ENCODE measurements around the gene GOLGA6C. TPM values are rescaled to one million over a fixed set of nuclear protein-coding genes. Genes with fewer than 3 reads are reported as not detected.
"Not testable (repeated sequence)": the region's sequence is repeated elsewhere in the genome, so short reads cannot be mapped to it uniquely, and the experiment has no call there.

Gene GOLGA6C
- total RNA-seq, 2 experiments from 2014 or later, result 0.28 TPM; not detected in 1

DNA sequence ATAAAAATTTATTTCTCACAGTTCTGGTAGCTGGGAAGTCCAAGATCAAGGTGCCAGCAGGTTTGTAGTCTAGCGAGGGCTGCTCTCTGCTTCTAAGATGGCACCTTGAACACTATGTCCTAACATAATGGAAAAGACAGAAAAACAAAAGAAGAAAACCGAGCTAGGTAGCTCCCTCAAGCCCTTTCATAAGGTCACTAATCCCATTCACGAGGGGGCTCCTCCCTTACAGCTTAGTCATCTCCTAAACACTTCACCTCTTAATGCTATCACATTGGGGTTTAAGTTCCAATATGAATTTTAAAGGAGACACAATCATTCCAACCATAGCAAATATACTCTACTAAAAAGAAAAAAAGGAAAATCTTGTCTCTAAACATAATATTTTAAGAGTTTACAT is 48.1 kb downstream of the GOLGA6C start:
- Histone ChIP-seq H3K79me2 (ENCODE audit: insufficient read depth, low read depth, low read length) (no peaks in the 10 kb centered on the region), H3K9me2 (ENCODE audit: insufficient read depth, low read length) (no peaks in the 10 kb centered on the region), H3K36me3 (ENCODE audit: insufficient read depth, low read length) (no peaks in the 10 kb centered on the region), H3K4me2 (ENCODE audit: low read length) (no peak overlapping the region), H4K20me1 (ENCODE audit: insufficient read depth, low read length) (no peaks in the 10 kb centered on the region), H3K4me1 (ENCODE audit: insufficient read depth, low read length, poor library complexity, severe bottlenecking) (no peaks in the 10 kb centered on the region), H2AFZ (ENCODE audit: low read length) (no peak overlapping the region), H3K9me3 (ENCODE audit: low read length) (no peaks in the 10 kb centered on the region), H3K4me3 (ENCODE audit: low read depth, low read length, poor library complexity, severe bottlenecking) (no peak overlapping the region), H3K27ac (ENCODE audit: low read depth, low read length, poor library complexity, severe bottlenecking) (no peak overlapping the region)
- intact Hi-C loops (cut with micrococcal nuclease; ENCODE audit: unreplicated experiment), result loop anchor here (10.0 kb wide), 2 partner anchors 61 to 281 kb away; partner anchors contain the start of gene PPCDC
- no peak for DNase-seq (ENCODE audit: low spot score)
- BruUV-seq (replicated peaks), result no TSS peak
- TF ChIP-seq CTCF (conservative IDR thresholded peaks at IDR 0.05; ENCODE audit: low read length) (no peak), EZH2phosphoT487 (IDR thresholded peaks at IDR 0.05; ENCODE audit: borderline replicate concordance, low read depth, low read length) (no peak)
- ChIA-PET POLR2A (no interaction called here), CTCF (ENCODE audit: unreplicated experiment) (no interaction called here)

DNA sequence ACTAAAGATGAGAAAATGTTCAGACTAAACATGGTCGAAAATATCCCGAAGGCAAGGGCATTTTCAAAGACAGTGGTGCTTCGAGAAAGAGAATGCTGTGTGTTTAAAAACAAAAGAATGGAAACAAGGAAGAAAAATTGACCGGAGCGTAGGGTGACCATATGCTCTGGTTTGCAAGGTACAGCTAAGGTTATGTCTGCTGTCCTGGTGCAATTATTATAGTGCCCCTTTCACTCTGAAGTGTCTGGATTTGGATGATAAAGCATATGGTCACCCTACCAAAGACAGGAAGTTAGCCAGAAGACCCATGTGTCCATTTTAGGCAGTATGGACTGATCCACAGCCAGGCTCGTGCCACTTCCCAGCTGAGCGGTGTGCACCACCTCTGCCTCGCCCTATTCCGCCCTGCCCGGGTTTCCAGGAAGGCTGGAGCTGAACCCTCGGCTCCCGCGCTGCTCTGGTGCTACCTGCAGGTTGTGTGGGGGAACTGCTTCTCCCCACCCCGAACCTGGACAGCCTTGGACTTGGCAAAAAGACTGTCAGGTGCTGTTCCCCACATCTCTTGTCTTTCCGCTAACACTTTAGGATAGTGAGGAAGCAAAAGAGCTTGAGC is 49.8 kb downstream of the GOLGA6C start:
- DNase-seq (ENCODE audit: low spot score), result peak; percentile 37
- Histone ChIP-seq H4K20me1 (ENCODE audit: insufficient read depth, low read length) (no peaks in the 10 kb centered on the region), H3K9me3 (ENCODE audit: low read length) (no peaks in the 10 kb centered on the region), H2AFZ (ENCODE audit: low read length) (no peak overlapping the region), H3K27ac (ENCODE audit: low read depth, low read length, poor library complexity, severe bottlenecking) (no peak overlapping the region), H3K4me3 (ENCODE audit: low read depth, low read length, poor library complexity, severe bottlenecking) (no peak overlapping the region), H3K4me1 (ENCODE audit: insufficient read depth, low read length, poor library complexity, severe bottlenecking) (no peaks in the 10 kb centered on the region), H3K36me3 (ENCODE audit: insufficient read depth, low read length) (no peaks in the 10 kb centered on the region), H3K9me2 (ENCODE audit: insufficient read depth, low read length) (no peaks in the 10 kb centered on the region), H3K4me2 (ENCODE audit: low read length) (no peak overlapping the region), H3K79me2 (ENCODE audit: insufficient read depth, low read depth, low read length) (no peaks in the 10 kb centered on the region)
- intact Hi-C loops (cut with micrococcal nuclease; ENCODE audit: unreplicated experiment), result loop anchor here (10.0 kb wide), 2 partner anchors 63 to 283 kb away; partner anchors contain the start of gene PPCDC
- no TSS peak for BruUV-seq (replicated peaks)
- TF ChIP-seq CTCF (conservative IDR thresholded peaks at IDR 0.05; ENCODE audit: low read length) (peak; percentile 70), EZH2phosphoT487 (IDR thresholded peaks at IDR 0.05; ENCODE audit: borderline replicate concordance, low read depth, low read length) (no peak)
- ChIA-PET POLR2A (interaction anchor here (0.5 kb wide), 1 partner anchor 260 kb away, joined by 3 read pairs; no protein-coding TSS in a partner anchor), CTCF (ENCODE audit: unreplicated experiment) (no interaction called here)

DNA sequence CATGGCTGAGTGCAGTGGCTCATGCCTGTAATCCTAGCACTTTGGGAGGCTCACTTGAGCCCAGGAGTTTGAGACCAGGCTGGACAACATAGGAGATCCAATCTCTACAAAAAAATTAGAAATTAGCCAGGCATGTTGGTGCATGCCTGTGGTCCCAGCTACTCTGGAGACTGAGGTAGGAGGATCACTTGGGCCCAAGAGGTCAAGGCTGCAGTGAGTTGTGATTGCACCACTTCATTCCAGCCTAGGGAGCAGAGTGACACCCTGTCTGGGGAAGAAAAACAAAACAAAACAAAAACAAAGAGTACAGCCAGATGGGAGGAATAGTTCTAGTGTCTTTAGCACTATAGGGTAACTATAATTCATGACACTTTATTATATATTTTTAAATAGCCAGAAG is 51.6 kb downstream of the GOLGA6C start:
- no TSS peak for BruUV-seq (replicated peaks)
- intact Hi-C loops (cut with micrococcal nuclease; ENCODE audit: unreplicated experiment), result loop anchor here (10.0 kb wide), 2 partner anchors 65 to 285 kb away; partner anchors contain the start of gene PPCDC
- Histone ChIP-seq H2AFZ (ENCODE audit: low read length) (no peak overlapping the region), H3K9me3 (ENCODE audit: low read length) (no peaks in the 10 kb centered on the region), H3K4me1 (ENCODE audit: insufficient read depth, low read length, poor library complexity, severe bottlenecking) (no peaks in the 10 kb centered on the region), H3K36me3 (ENCODE audit: insufficient read depth, low read length) (no peaks in the 10 kb centered on the region), H3K79me2 (ENCODE audit: insufficient read depth, low read depth, low read length) (no peaks in the 10 kb centered on the region), H4K20me1 (ENCODE audit: insufficient read depth, low read length) (no peaks in the 10 kb centered on the region), H3K9me2 (ENCODE audit: insufficient read depth, low read length) (no peaks in the 10 kb centered on the region), H3K27ac (ENCODE audit: low read depth, low read length, poor library complexity, severe bottlenecking) (no peak overlapping the region), H3K4me2 (ENCODE audit: low read length) (no peak overlapping the region), H3K4me3 (ENCODE audit: low read depth, low read length, poor library complexity, severe bottlenecking) (no peak overlapping the region)
- ChIA-PET CTCF (ENCODE audit: unreplicated experiment) (no interaction called here), POLR2A (no interaction called here)
- no peak for TF ChIP-seq CTCF (conservative IDR thresholded peaks at IDR 0.05; ENCODE audit: low read length)
- no peak for TF ChIP-seq EZH2phosphoT487 (IDR thresholded peaks at IDR 0.05; ENCODE audit: borderline replicate concordance, low read depth, low read length)
- DNase-seq (ENCODE audit: low spot score), result no peak

GRCh38 chr15:75312548-75312947 is 54.4 kb downstream of the GOLGA6C start:
- CTCF ChIA-PET (ENCODE audit: unreplicated experiment); intact Hi-C loops (cut with micrococcal nuclease; ENCODE audit: unreplicated experiment); POLR2A ChIA-PET: not testable (repeated sequence)

More at GRCh38 chr15:75312548-75312947, 54.4 kb downstream of the GOLGA6C start:
- DNase-seq (ENCODE audit: low spot score); H3K36me3 ChIP-seq (ENCODE audit: insufficient read depth, low read length); H3K27ac ChIP-seq (ENCODE audit: low read depth, low read length, poor library complexity, severe bottlenecking); H3K4me1 ChIP-seq (ENCODE audit: insufficient read depth, low read length, poor library complexity, severe bottlenecking); H3K9me3 ChIP-seq (ENCODE audit: low read length); H4K20me1 ChIP-seq (ENCODE audit: insufficient read depth, low read length); H3K9me2 ChIP-seq (ENCODE audit: insufficient read depth, low read length); H3K4me2 ChIP-seq (ENCODE audit: low read length); H3K79me2 ChIP-seq (ENCODE audit: insufficient read depth, low read depth, low read length); BruUV-seq (replicated peaks); H2AFZ ChIP-seq (ENCODE audit: low read length); H3K4me3 ChIP-seq (ENCODE audit: low read depth, low read length, poor library complexity, severe bottlenecking): not testable (repeated sequence)
